Right cardiac atrium (tissue), 5 donors: ENCODE data around the gene HTRA2. TPM values are rescaled to one million over a fixed set of nuclear protein-coding genes. Genes with fewer than 3 reads are reported as not detected.

Experiments used
- ATAC-seq, 2 donors: fragments of 200-7000 bp; cut with Tn5 transposase; one replicate each; pipeline versions ENCODE4 v1.8.0 to v1.9.1; 2020; ENCODE audit warnings: moderate library complexity in 2 of 2, mild to moderate bottlenecking in 1 of 2
- DNase-seq, 3 donors: peaks; one replicate each; pipeline ENCODE4 v3.0.0-alpha.2; 2020
- H3K27ac ChIP-seq: one replicate; pipeline ENCODE4 v1.5.1; 2013; ENCODE audit warnings: mild to moderate bottlenecking, low read length, control low read depth, moderate library complexity
- H3K27me3 ChIP-seq: one replicate; pipeline ENCODE4 v1.6.1; 2013; ENCODE audit not compliant: control insufficient read depth, insufficient read depth
- H3K4me1 ChIP-seq: one replicate; pipeline ENCODE4 v1.6.1; 2013; ENCODE audit warnings: low read length; ENCODE audit not compliant: control insufficient read depth, insufficient read depth
- H3K4me3 ChIP-seq: one replicate; pipeline ENCODE4 v1.5.1; 2013; ENCODE audit warnings: low read length, control low read depth
- H3K9me3 ChIP-seq: one replicate; pipeline ENCODE4 v1.6.1; 2013; ENCODE audit warnings: low read length; ENCODE audit not compliant: control insufficient read depth
- WGBS: extraction: QIAGEN DNeasy Blood & Tissue Kit; methylation state at CpG from one replicate; pipeline ENCODE4 v1.1.7; 2013; 5-methylcytosine and 5-hydroxymethylcytosine counted together
- intact Hi-C, 4 donors: fragments of 100-400 bp; cut with DNase I; formaldehyde crosslinking; loops; one replicate each; pipeline versions ENCODE4 v1.11.0 to v1.14.0; 2022 to 2023
- polyA plus RNA-seq: library from polyadenylated mRNA; stranded (reverse); fragments of 200-250 nt; gene quantifications from one replicate; pipeline ENCODE4 v1.2.3, GENCODE V29; 2013
- total RNA-seq, 4 donors: library from RNA; stranded (reverse); fragmentation: NEBNext Ultra II Directional; extraction: Animal tissue kit (Norgen Biotek cat#: 25700); gene quantifications; one replicate each; pipeline ENCODE4 v1.2.1, GENCODE V29; 2021
- donor health status: healthy with polysubstance abuse.
- donor health status: DM: no; HTN: yes; CAD: no.
- donor health status: DM: no; HTN: no; CAD: no.
- donor health status: DM: no; HTN: yes; CAD: no; lungs with severe emphysema.
- donor health status: DM: yes; HTN: yes; CAD: no.

Gene HTRA2
- total and polyA plus RNA-seq, 5 donors, result 26.3 to 31.2 (median 28.2) TPM

DNA sequence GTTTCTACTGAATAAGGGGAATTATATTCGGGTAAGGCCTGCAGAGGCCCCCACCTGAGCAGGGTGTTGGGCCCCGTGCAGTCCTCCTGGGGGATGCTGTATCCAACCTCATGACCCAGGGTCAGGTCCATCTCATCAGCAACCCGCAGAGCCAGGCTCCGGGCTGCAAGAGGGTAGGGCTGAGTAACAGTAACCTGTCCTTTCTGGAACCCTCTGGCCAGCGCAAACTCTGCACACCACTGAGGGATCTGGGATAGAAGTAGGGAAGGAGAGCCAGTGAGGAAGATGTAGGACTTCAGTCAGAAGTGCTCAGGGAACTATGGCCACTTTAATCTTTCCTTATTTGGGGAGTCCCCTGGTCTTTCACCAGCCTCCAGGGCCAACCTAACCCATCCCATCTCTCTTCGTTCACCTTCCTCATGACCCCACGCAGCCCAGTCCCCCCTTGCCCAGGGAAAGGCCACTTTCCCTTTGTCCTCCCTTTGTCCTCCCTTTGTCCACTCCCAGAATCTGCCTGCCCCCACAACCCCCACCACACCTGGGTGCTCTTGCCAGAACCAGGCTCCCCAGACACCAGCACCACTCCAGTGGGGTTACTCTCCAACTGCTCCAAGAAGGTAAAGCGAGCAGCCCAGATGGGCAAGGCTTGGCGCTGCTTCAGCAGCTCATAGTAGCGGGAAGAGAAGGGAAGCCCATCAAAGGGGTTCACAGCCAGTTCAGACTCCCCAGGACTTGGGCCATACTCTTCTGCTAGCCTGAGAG, 4.6 kb upstream of the HTRA2 start:
- DNase-seq, result no peak
- intact Hi-C loops, result no loop called here

DNA sequence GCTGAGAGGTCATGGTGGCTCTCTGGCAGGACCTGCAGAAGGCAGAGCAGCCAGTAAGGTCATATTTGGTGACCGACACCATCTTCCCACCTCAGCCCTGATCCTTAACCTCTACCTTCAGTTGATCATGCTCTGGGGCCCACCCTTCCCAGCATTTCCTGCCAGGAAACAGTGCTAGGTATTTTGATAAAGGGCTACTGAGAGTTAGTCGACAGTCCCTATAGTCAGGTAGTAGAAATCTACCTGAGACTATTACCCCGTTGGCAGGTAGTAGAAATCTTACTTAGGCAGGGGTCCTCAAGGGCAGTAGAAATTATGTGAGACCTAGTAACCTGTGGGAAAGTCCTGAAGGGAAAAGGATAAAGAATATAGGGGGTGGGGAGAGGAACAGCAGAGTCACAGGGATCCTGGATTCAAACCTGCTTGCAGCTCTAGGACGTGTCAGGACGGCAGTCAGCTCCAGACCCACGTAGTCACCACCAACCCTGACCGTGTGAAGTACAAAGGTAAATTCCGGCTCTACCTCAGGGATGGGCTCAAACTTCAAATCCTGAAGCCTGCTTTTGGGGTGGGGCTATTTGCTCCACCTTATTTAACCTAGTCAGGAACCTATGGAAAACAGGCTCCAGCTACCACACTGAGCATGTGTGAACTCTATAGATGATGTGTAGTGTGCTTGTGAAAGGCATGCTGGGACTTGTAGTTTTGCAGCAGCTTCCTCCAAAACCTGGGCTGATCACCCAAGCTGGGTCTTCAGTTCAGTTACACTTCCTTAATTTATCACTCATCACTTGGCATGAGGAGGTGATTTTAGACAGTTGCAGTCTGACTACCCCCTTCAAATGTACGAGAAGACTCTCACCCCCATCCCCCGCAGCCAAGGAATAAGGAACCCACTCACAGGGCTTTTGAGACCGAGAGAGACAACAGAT, 3.8 kb upstream of the HTRA2 start, which contains the start of gene DQX1:
TSS of gene DQX1 (minus strand) at position 515 of the 932 bp plus-strand sequence. CDS start at position 13, 502 bp downstream.
- no peaks in the 10 kb centered on the region for H3K27me3 ChIP-seq
- no peak for ATAC-seq
- no peak within 1 kb of the TSS for H3K4me3 ChIP-seq
- intact Hi-C loops, result no loop called here
- no peak for DNase-seq
- no peak within 1 kb of the TSS for H3K27ac ChIP-seq
- H3K9me3 ChIP-seq, result no peaks in the 10 kb centered on the region
- no peaks in the 10 kb centered on the region for H3K4me1 ChIP-seq
- WGBS, result 89% methylated on average over 11 of the region's 11 CpGs

More for the DNA sequence above, 4.6 kb upstream of the HTRA2 start:
- H3K4me3 ChIP-seq, result no peak overlapping the region
- no peak for ATAC-seq
- H3K9me3 ChIP-seq, result no peaks in the 10 kb centered on the region
- WGBS, result 88% methylated on average over 10 of the region's 10 CpGs
- H3K27ac ChIP-seq, result no peak overlapping the region
- H3K4me1 ChIP-seq, result no peaks in the 10 kb centered on the region
- H3K27me3 ChIP-seq, result no peaks in the 10 kb centered on the region

DNA sequence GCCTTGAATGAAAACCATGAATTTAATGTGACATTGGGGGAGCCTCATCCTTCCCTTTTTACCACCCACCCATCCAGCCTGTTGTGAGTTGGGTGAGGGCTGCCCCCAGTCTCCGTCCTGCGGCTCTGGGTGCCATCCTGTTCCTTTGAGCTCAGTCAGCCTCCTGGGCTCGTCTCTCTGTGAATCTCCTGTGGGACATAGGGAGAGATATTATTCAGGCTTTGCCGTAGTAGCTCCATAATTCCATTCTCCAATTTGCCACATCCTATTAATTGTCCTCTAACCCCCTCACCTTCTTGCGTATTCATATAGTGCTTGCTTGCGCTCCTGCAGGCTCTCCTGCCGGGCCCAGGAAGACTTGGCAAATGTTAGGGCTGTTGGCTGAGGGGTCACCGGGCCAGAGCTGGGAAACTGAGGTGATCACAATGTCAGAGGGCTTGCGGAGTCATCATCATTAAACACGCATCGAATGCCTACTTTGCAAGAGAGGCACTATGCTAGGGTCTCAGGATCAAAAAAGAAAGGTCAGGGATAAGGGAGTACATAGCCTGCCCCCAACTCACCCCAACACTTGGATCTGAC, 3.0 kb upstream of the HTRA2 start:
- peaks cover 3% of the 10 kb centered on the region for H3K4me1 ChIP-seq
- no peak overlapping the region for H3K27ac ChIP-seq
- no peak for ATAC-seq
- no peak for DNase-seq
- no peak overlapping the region for H3K4me3 ChIP-seq
- no peaks in the 10 kb centered on the region for H3K27me3 ChIP-seq
- intact Hi-C loops, result no loop called here
- no peaks in the 10 kb centered on the region for H3K9me3 ChIP-seq
- WGBS, result 98% methylated on average over 11 of the region's 11 CpGs

DNA sequence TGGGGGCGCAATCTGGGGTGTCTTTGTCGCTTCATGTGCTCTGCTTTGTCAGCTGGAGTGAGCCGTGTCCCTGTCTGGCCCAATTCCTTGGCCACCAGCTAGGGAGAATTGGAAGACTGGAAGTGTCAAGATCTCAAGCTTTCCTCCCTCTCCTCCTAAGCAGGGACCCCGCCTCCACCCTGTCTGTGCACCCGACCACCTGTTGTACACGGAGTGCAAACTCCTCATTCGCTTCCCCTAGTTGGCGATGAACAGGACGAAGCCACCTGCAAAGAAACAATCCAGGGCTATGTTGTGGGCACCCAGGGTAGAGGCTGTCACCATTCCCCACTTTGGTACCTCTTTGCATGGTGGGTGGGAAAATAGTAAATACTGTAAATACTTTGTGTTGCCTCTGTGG, 2.0 kb upstream of the HTRA2 start:
- 94% methylated on average over 9 of the region's 9 CpGs for WGBS
- Histone ChIP-seq H3K4me3 (no peak overlapping the region), H3K4me1 (peaks cover 3% of the 10 kb centered on the region), H3K9me3 (no peaks in the 10 kb centered on the region), H3K27ac (no peak overlapping the region), H3K27me3 (no peaks in the 10 kb centered on the region)
- no peak for ATAC-seq
- DNase-seq, result no peak
- intact Hi-C loops, result loop anchor here in 1 of 4 donors (2.0 kb wide), 1 partner anchor 45 kb away; the partner anchor contains the start of genes CCDC142 and TTC31

DNA sequence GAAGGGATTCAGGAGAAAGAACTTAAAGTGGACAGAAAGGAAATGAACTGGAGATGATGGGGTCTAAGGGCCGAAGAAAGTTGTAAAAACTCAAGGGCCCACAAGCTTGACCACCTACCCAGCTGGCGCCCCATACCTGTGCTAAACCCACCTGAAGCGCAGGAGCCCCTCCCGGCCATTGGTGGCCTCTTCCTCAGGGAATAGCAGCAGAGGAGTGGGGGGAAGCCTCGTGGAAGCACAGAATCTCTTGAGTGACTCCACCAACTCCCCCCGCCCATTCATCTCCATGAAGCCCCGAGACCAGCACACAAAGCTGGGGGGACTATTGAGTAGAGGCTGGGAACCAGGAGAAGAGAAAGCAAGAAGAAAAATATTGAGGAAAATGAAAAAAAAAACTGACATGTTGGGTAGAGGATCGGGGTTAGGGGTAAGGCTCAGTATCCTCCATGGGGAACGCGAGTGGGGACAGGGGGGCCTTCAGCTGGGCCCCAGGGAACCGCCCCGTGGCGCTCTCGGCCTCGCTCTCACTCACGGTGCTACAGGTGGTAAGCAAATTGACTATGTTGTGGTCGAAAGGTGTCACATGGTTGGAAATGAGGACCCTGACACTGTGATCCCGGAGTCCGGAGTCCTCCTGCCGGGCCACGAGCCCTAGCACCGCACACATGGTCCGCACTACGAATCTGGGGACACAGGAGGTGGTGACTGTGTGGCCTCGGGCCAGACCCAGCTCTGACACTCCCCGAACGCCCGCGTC, 955 bp upstream of the HTRA2 start:
- Histone ChIP-seq H3K4me3 (peak overlapping the region; percentile 92), H3K27ac (peak overlapping the region; percentile 85), H3K4me1 (peaks cover 3% of the 10 kb centered on the region), H3K9me3 (no peaks in the 10 kb centered on the region), H3K27me3 (no peaks in the 10 kb centered on the region)
- DNase-seq (peak in 1 of 3 donors; percentile 56), ATAC-seq (peak; percentile 1 to 17)
- 16% methylated on average over 29 of the region's 29 CpGs for WGBS
- intact Hi-C loops, result loop anchor here in 1 of 4 donors (2.0 kb wide), 1 partner anchor 46 kb away; the partner anchor contains the start of genes CCDC142 and TTC31

DNA sequence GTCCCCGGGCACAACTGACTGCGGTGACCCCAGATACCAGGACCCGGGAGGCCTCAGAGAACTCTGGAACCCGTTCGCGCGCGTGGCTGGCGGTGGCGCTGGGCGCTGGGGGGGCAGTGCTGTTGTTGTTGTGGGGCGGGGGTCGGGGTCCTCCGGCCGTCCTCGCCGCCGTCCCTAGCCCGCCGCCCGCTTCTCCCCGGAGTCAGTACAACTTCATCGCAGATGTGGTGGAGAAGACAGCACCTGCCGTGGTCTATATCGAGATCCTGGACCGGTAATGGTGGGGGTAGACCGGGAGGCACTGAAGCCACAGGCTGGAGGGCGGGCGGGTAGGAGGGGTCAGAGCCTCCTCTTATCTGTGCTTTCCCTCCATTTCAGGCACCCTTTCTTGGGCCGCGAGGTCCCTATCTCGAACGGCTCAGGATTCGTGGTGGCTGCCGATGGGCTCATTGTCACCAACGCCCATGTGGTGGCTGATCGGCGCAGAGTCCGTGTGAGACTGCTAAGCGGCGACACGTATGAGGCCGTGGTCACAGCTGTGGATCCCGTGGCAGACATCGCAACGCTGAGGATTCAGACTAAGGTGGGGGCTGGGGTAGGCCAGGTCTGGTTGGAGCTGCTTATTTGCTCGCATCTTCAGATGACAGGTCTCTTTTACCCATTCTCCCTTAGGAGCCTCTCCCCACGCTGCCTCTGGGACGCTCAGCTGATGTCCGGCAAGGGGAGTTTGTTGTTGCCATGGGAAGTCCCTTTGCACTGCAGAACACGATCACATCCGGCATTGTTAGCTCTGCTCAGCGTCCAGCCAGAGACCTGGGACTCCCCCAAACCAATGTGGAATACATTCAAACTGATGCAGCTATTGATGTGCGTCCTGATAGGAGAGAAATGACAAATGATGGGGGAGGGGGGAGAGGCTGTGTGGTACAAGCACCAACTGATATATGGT, 780 bp downstream of the HTRA2 start:
- Histone ChIP-seq H3K4me3 (peak overlapping the region; percentile 85), H3K4me1 (peaks cover 3% of the 10 kb centered on the region), H3K9me3 (no peaks in the 10 kb centered on the region), H3K27ac (peak overlapping the region; percentile 61), H3K27me3 (no peaks in the 10 kb centered on the region)
- ATAC-seq (peak; percentile 32 to 54), DNase-seq (peak; percentile 56 to 84 (median 80))
- 1% methylated on average over 54 of the region's 54 CpGs for WGBS
- intact Hi-C loops, result loop anchor here in 1 of 4 donors (10.0 kb wide), 1 partner anchor 54 kb away; no protein-coding TSS in a partner anchor

DNA sequence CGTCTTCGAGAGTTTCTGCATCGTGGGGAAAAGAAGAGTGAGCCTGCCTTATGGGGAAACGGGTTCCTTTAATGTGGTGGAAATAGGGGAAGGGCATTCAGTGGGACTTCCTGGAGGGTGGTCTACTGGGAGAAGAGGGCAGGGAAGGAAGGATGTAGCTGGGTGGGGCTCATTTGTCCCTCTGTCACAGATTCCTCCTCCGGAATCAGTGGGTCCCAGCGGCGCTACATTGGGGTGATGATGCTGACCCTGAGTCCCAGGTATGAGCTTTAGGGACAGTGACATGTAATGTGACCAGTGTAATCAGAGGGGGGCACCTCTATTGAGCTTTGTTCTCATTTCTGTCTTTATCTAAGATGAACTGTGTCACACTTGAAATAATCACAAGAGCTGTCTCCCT, 1.9 kb downstream of the HTRA2 start:
- no peak overlapping the region for H3K4me3 ChIP-seq
- no peaks in the 10 kb centered on the region for H3K27me3 ChIP-seq
- no peak for DNase-seq
- no peaks in the 10 kb centered on the region for H3K9me3 ChIP-seq
- WGBS, result 77% methylated on average over 7 of the region's 7 CpGs
- intact Hi-C loops, result loop anchor here in 1 of 4 donors (10.0 kb wide), 1 partner anchor 53 kb away; no protein-coding TSS in a partner anchor
- H3K27ac ChIP-seq, result no peak overlapping the region
- ATAC-seq, result no peak
- peaks cover 3% of the 10 kb centered on the region for H3K4me1 ChIP-seq

DNA sequence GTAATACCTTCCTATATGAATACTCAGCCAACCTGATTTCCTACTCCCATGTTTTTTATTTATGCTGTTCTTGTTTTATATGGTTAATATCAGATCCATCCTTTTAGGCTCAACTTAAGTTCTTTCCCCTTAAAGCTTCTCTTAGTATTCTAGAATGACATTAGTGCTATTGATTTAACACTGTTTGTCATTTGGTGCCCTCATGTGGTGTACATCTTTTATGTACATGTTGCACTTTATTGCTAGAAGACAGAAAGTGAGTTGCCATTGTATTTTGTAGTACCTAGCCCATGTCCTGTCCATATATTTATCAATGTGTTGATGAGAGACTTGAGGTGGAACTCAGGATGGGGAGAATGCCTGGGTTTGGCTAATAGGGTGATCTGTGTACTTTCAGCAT, 2.5 kb downstream of the HTRA2 start:
- intact Hi-C loops, result loop anchor here in 1 of 4 donors (10.0 kb wide), 1 partner anchor 53 kb away; no protein-coding TSS in a partner anchor

DNA sequence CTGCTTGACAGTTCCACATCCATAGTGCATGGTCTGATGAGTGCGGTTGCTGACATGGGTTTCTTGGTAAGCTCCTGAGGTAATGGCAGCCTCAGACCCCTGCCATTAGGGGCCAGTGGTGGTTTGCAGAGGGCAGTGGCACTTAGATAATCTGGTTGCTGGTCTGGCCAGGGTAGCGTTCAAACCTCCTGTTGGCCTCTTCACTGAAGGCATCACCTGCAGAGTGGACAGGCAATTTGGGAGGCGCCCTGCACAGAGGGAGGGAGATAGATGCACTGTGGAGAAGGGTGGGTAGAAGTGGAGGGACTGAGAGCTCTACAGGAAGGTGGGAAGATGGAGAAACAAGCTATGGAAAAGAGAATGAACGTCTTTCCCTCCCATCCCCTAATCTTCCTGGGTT, 3.7 kb downstream of the HTRA2 start:
- 79% methylated on average over 4 of the region's 4 CpGs for WGBS
- no peak overlapping the region for H3K27ac ChIP-seq
- H3K4me3 ChIP-seq, result no peak overlapping the region
- intact Hi-C loops, result loop anchor here in 1 of 4 donors (10.0 kb wide), 1 partner anchor 51 kb away; no protein-coding TSS in a partner anchor
- no peaks in the 10 kb centered on the region for H3K27me3 ChIP-seq
- DNase-seq (no peak), ATAC-seq (no peak)
- H3K4me1 ChIP-seq, result peaks cover 3% of the 10 kb centered on the region
- no peaks in the 10 kb centered on the region for H3K9me3 ChIP-seq

More for the DNA sequence above, 2.5 kb downstream of the HTRA2 start:
- H3K4me1 ChIP-seq, result peaks cover 3% of the 10 kb centered on the region
- no peak for ATAC-seq
- H3K27me3 ChIP-seq, result no peaks in the 10 kb centered on the region
- H3K4me3 ChIP-seq, result no peak overlapping the region
- no peak for DNase-seq
- H3K27ac ChIP-seq, result no peak overlapping the region
- H3K9me3 ChIP-seq, result no peaks in the 10 kb centered on the region
